H1 (cell line): ENCODE results near the gene ALDH3A1.

Source experiments
- CREB1 ChIP-seq: IDR thresholded peaks from 2 replicates; pipeline ENCODE4 v1.6.1; 2012; ENCODE audit warnings: inconsistent platforms
- CTCF ChIP-seq, 3 experiments: IDR thresholded peaks; 1 replicate in 2 of 3; 2 replicates in 1 of 3; pipeline versions ENCODE4 v1.5.1 to v1.6.1; 2011; ENCODE audit warnings: low read length in 3 of 3, mild to moderate bottlenecking in 3 of 3, inconsistent platforms in 2 of 3, low read depth in 1 of 3, moderate library complexity in 1 of 3; ENCODE audit not compliant: insufficient read depth in 1 of 3; ENCODE audit errors: control extremely low read depth in 1 of 3
- EZH2 ChIP-seq: fragments of 200-600 bp; sonication (generic); IDR thresholded peaks from 2 replicates; pipeline ENCODE4 v1.7.1; 2012; ENCODE audit warnings: low read depth, mild to moderate bottlenecking, moderate library complexity, low read length, inconsistent platforms; ENCODE audit not compliant: severe bottlenecking
- GTF2F1 ChIP-seq: IDR thresholded peaks from 2 replicates; pipeline ENCODE4 v1.6.1; 2012; ENCODE audit warnings: low read depth, low read length, improper control_type of control experiment, borderline replicate concordance
- HDAC6 ChIP-seq: IDR thresholded peaks from one replicate; pipeline ENCODE4 v1.7.1; 2012; ENCODE audit warnings: low read depth, mild to moderate bottlenecking, inconsistent platforms, low read length, moderate library complexity
- MAX ChIP-seq: IDR thresholded peaks from 2 replicates; pipeline ENCODE4 v1.6.1; 2012; ENCODE audit warnings: inconsistent platforms
- POLR2A ChIP-seq, 2 experiments: IDR thresholded peaks; 1 replicate in 1 of 2; 2 replicates in 1 of 2; pipeline ENCODE4 v1.6.1; 2011; ENCODE audit warnings: low read depth in 2 of 2, low read length in 2 of 2, mild to moderate bottlenecking in 2 of 2; ENCODE audit errors: control extremely low read depth in 1 of 2
- TAF1 ChIP-seq: IDR thresholded peaks from 2 replicates; pipeline ENCODE4 v1.6.1; 2011; ENCODE audit warnings: mild to moderate bottlenecking, low read depth, low read length
- TBP ChIP-seq: IDR thresholded peaks from 2 replicates; pipeline ENCODE4 v1.6.1; 2011; ENCODE audit warnings: low read depth, low read length, improper control_type of control experiment
- USF2 ChIP-seq: IDR thresholded peaks from 2 replicates; pipeline ENCODE4 v1.6.1; 2011; ENCODE audit warnings: low read length, improper control_type of control experiment

GRCh38 chr17:19703106-19703827 lies 44.8 kb downstream of the ALDH3A1 start:
- TF ChIP-seq CTCF (IDR thresholded peaks at IDR 0.05; ENCODE audit: control extremely low read depth in 1 of 3, insufficient read depth in 1 of 3, low read depth in 1 of 3, low read length in 3 of 3) (no peak), TBP (no peak), CREB1 (no peak), MAX (no peak), HDAC6 (no peak), USF2 (no peak), EZH2 (no peak), GTF2F1 (no peak), POLR2A (IDR thresholded peaks at IDR 0.05; ENCODE audit: control extremely low read depth in 1 of 2, low read depth in 2 of 2, low read length in 2 of 2) (no peak), TAF1 (no peak)
